Right lobe of liver (tissue), 6 donors: ENCODE measurements around the gene TRAPPC2. TPM values are rescaled to one million over a fixed set of nuclear protein-coding genes. Genes with fewer than 3 reads are reported as not detected.

ENCODE experiments used
- ATAC-seq, 4 donors: fragments of 200-7000 bp; cut with Tn5 transposase; one replicate each; pipeline ENCODE4 v1.9.1; 2020; ENCODE audit warnings: mild to moderate bottlenecking in 4 of 4, moderate library complexity in 4 of 4
- DNase-seq, 3 donors: peaks; one replicate each; pipeline ENCODE4 v3.0.0-alpha.2; 2020
- H3K27ac ChIP-seq, 3 donors: fragments of 200-600 bp; one replicate each; pipeline ENCODE4 v1.8.0; 2022
- H3K27me3 ChIP-seq, 2 donors: fragments of 200-600 bp; one replicate each; pipeline ENCODE4 v1.8.0; 2022
- H3K36me3 ChIP-seq, 4 donors: fragments of 200-600 bp; sonication (generic) in 1 of 4; one replicate each; pipeline versions ENCODE4 v1.5.1 to v1.8.0; 2017 to 2022; ENCODE audit warnings: control low read depth in 1 of 4
- H3K4me1 ChIP-seq, 4 donors: fragments of 200-600 bp; sonication (generic) in 1 of 4; one replicate each; pipeline versions ENCODE4 v1.5.1 to v1.8.0; 2017 to 2022; ENCODE audit warnings: control low read depth in 1 of 4
- H3K4me3 ChIP-seq, 3 donors: fragments of 200-600 bp; one replicate each; pipeline ENCODE4 v1.8.0; 2022
- H3K9me3 ChIP-seq, 4 donors: fragments of 200-600 bp; sonication (generic) in 1 of 4; one replicate each; pipeline versions ENCODE4 v1.5.1 to v1.8.0; 2017 to 2022; ENCODE audit warnings: control low read depth in 1 of 4
- CTCF ChIP-seq, 4 donors: fragments of 200-600 bp in 3 of 4; fragments of 450-650 bp in 1 of 4; IDR thresholded peaks; one replicate each; pipeline versions ENCODE4 v1.5.1 to v1.8.0; 2016 to 2022; ENCODE audit warnings: antibody characterized with exemption in 4 of 4, mild to moderate bottlenecking in 2 of 4
- POLR2A ChIP-seq: fragments of 450-650 bp; IDR thresholded peaks from one replicate; pipeline ENCODE4 v1.6.1; 2017; ENCODE audit warnings: antibody characterized with exemption, mild to moderate bottlenecking
- WGBS: methylation state at CpG from one replicate; pipeline ENCODE4 v1.1.6; 2018; ENCODE audit warnings: low coverage, low lambda C conversion rate; ENCODE audit not compliant: insufficient coverage; ENCODE audit errors: missing lambda C conversion rate; 5-methylcytosine and 5-hydroxymethylcytosine counted together
- intact Hi-C, 2 donors: fragments of 100-400 bp; cut with DNase I; formaldehyde crosslinking; loops; one replicate each; pipeline versions ENCODE4 v1.11.2 to v1.14.1; 2022
- long read RNA-seq: library from polyadenylated mRNA; unstranded; transcript quantifications from one replicate; pipeline ENCODE4 v2.0.0, GENCODE V29; 2019
- total RNA-seq, 6 experiments: library from RNA; depleted of rRNA in 2 of 6; stranded (reverse); fragments of >200 nt in 2 of 6; fragmentation: NEBNext Ultra II Directional in 3 of 6; extraction: Animal tissue kit (Norgen Biotek cat#: 25700) in 3 of 6; gene quantifications; one replicate each; pipeline versions ENCODE4 v1.1.0 to v1.2.4, GENCODE V29; 2016 to 2023
- donor health status: DM: no; HTN: yes; CAD: no.
- donor health status: DM: no; HTN: no; CAD: no.
- donor health status: DM: no; HTN: no; CAD: no.
- donor health status: DM: no; HTN: yes; CAD: no.
- donor health status: DM: no; HTN: yes; CAD: no.

Gene TRAPPC2
- 10 to 100 TPM in 1 of 6 experiments, 1 to 10 TPM in 5; 6.3 to 13.8 (median 8.5) TPM for total RNA-seq
- long read RNA-seq, partial matches to known transcripts, result 0 of 5 reads
- long read RNA-seq, other reads (novel, unspliced or antisense), result 2 of 5 reads

GRCh38 chrX:13734278-13735172 lies at the start of gene TRAPPC2, which contains the start of gene OFD1:
Gene TRAPPC2 (minus strand): TSS chrX:13734620. CDS start chrX:13719963, 14,657 bp downstream.
Gene OFD1 (plus strand): TSS chrX:13734748. CDS start chrX:13735072, 324 bp downstream.
- intact Hi-C loops, result no loop called here
- peak; percentile 89 to 94 (median 91) for DNase-seq
- H3K27ac ChIP-seq, result peak within 1 kb of the TSS; percentile 76 to 90 (median 87)
- H3K36me3 ChIP-seq, result peaks cover 0 to 7% (median 0%) of the 10 kb centered on the region in 4 donors
- H3K27me3 ChIP-seq, result no peaks in the 10 kb centered on the region
- peak within 1 kb of the TSS; percentile 72 to 90 (median 80) for H3K4me3 ChIP-seq
- no peaks in the 10 kb centered on the region for H3K9me3 ChIP-seq
- peaks cover 0 to 5% (median 0%) of the 10 kb centered on the region in 4 donors for H3K4me1 ChIP-seq
- TF ChIP-seq CTCF (IDR thresholded peaks at IDR 0.05), result no peak
- peak; percentile 97 for TF ChIP-seq POLR2A
- ATAC-seq, result peak; percentile 97 to 100 (median 99)
- 2% methylated on average over 17 of the region's 75 CpGs for WGBS

GRCh38 chrX:13780868-13781427 lies 46.5 kb upstream of the TRAPPC2 start:
- Histone ChIP-seq H3K4me1 (no peaks in the 10 kb centered on the region), H3K4me3 (no peak overlapping the region), H3K27me3 (no peaks in the 10 kb centered on the region), H3K9me3 (no peaks in the 10 kb centered on the region), H3K27ac (no peak overlapping the region), H3K36me3 (no peaks in the 10 kb centered on the region)
- DNase-seq, result no peak
- 48% methylated on average over 5 of the region's 7 CpGs for WGBS
- TF ChIP-seq POLR2A, result no peak
- no peak for TF ChIP-seq CTCF (IDR thresholded peaks at IDR 0.05)
- intact Hi-C loops, result no loop called here
- no peak for ATAC-seq

- Histone ChIP-seq H3K9me3 (no peaks in the 10 kb centered on the region), H3K4me1 (no peaks in the 10 kb centered on the region), H3K36me3 (no peaks in the 10 kb centered on the region), H3K27me3 (no peaks in the 10 kb centered on the region), H3K4me3 (no peak overlapping the region), H3K27ac (no peak overlapping the region)
- ATAC-seq (peak in 1 of 4 donors; percentile 20), DNase-seq (no peak)
- WGBS, result 53% methylated on average over 2 of the region's 2 CpGs
- intact Hi-C loops, result no loop called here
- no peak for TF ChIP-seq CTCF (IDR thresholded peaks at IDR 0.05)
- TF ChIP-seq POLR2A, result no peak
Observed at GRCh38 chrX:13778916-13779315, 44.5 kb upstream of the TRAPPC2 start.

- WGBS, result 43% methylated on average over 2 of the region's 4 CpGs
Observed at GRCh38 chrX:13776387-13776786, 42.0 kb upstream of the TRAPPC2 start.

More at GRCh38 chrX:13776387-13776786, 42.0 kb upstream of the TRAPPC2 start:
- TF ChIP-seq POLR2A (no peak), CTCF (IDR thresholded peaks at IDR 0.05) (no peak)
- intact Hi-C loops, result no loop called here
- DNase-seq (no peak), ATAC-seq (no peak)
- Histone ChIP-seq H3K27me3 (no peaks in the 10 kb centered on the region), H3K9me3 (no peaks in the 10 kb centered on the region), H3K4me1 (no peaks in the 10 kb centered on the region), H3K27ac (no peak overlapping the region), H3K4me3 (no peak overlapping the region), H3K36me3 (no peaks in the 10 kb centered on the region)
